Common myeloid progenitor, CD34-positive (primary cell): ENCODE data around the gene ZNF343.

Experiments used
- CTCF ChIA-PET: fragments of 350-600 bp; sonication (Branson Sonifier 250); formaldehyde crosslinking; loops from one replicate; lab custom pipeline; 2021; ENCODE audit warnings: antibody characterized with exemption; lab: Charles Lee
- POLR2A ChIA-PET: fragments of 350-600 bp; sonication (Branson Sonifier 250); formaldehyde crosslinking; loops from one replicate; lab custom pipeline; 2021; ENCODE audit warnings: antibody characterized with exemption; lab: Charles Lee
- DNase-seq, 3 donors: peaks; one replicate each; pipeline versions ENCODE4 v3.0.0 to v3.0.0-alpha.2; 2013
- H3K27ac ChIP-seq, 2 experiments: 1 replicate in 1 of 2; 2 replicates in 1 of 2; pipeline ENCODE4 v1.7.0; 2013; ENCODE audit warnings: inconsistent platforms in 2 of 2, low read length in 2 of 2, mild to moderate bottlenecking in 2 of 2, low read depth in 1 of 2, moderate library complexity in 1 of 2; ENCODE audit not compliant: severe bottlenecking in 2 of 2, insufficient read depth in 1 of 2, poor library complexity in 1 of 2
- H3K27me3 ChIP-seq, 5 experiments: replicated peaks in 2 of 5; 1 replicate in 3 of 5; 2 replicates in 2 of 5; pipeline versions ENCODE4 v1.6.1 to v1.7.0; 2013; ENCODE audit warnings: low read length in 4 of 5, mild to moderate bottlenecking in 2 of 5, moderate library complexity in 2 of 5, inconsistent platforms in 1 of 5; ENCODE audit not compliant: insufficient read depth in 5 of 5, control insufficient read depth in 4 of 5
- H3K36me3 ChIP-seq, 4 experiments: 1 replicate in 2 of 4; 2 replicates in 2 of 4; pipeline versions ENCODE4 v1.6.1 to v1.7.0; 2013; ENCODE audit warnings: low read length in 3 of 4, control low read depth in 1 of 4, mild to moderate bottlenecking in 1 of 4; ENCODE audit not compliant: control insufficient read depth in 4 of 4, insufficient read depth in 4 of 4
- H3K4me1 ChIP-seq, 4 experiments: 1 replicate in 3 of 4; 2 replicates in 1 of 4; pipeline versions ENCODE4 v1.6.1 to v1.7.1; 2013; ENCODE audit warnings: low read length in 3 of 4, mild to moderate bottlenecking in 3 of 4, control low read depth in 1 of 4, inconsistent platforms in 1 of 4, moderate library complexity in 1 of 4; ENCODE audit not compliant: control insufficient read depth in 4 of 4, insufficient read depth in 4 of 4; ENCODE audit errors: control extremely low read depth in 1 of 4
- H3K4me3 ChIP-seq, 7 experiments: 1 replicate in 4 of 7; 2 replicates in 3 of 7; pipeline versions ENCODE4 v1.5.1 to v1.7.0; 2013; ENCODE audit warnings: mild to moderate bottlenecking in 7 of 7, low read length in 6 of 7, moderate library complexity in 6 of 7, inconsistent platforms in 2 of 7, low read depth in 2 of 7, control low read depth in 1 of 7; ENCODE audit not compliant: insufficient read depth in 4 of 7, control insufficient read depth in 1 of 7; ENCODE audit errors: extremely low read depth in 1 of 7
- H3K9me3 ChIP-seq, 5 experiments: 1 replicate in 4 of 5; 2 replicates in 1 of 5; pipeline versions ENCODE4 v1.6.1 to v1.7.1; 2013; ENCODE audit warnings: low read length in 4 of 5, mild to moderate bottlenecking in 2 of 5, inconsistent platforms in 1 of 5, low read depth in 1 of 5, moderate library complexity in 1 of 5; ENCODE audit not compliant: control insufficient read depth in 4 of 5, insufficient read depth in 2 of 5; ENCODE audit errors: control extremely low read depth in 1 of 5
- WGBS: methylation state at CpG from one replicate; pipeline ENCODE4 v1.1.5; 2013; ENCODE audit not compliant: insufficient coverage; 5-methylcytosine and 5-hydroxymethylcytosine counted together

Gene ZNF343

GRCh38 chr20:2455771-2456497 lies 52.8 kb downstream of the ZNF343 start:
- Histone ChIP-seq H3K27me3 (peaks cover 0 to 2% (median 0%) of the 10 kb centered on the region in 5 experiments), H3K27ac (no peak overlapping the region), H3K4me1 (peaks cover 0 to 11% (median 4%) of the 10 kb centered on the region in 4 experiments), H3K4me3 (no peak overlapping the region), H3K36me3 (peaks cover 7 to 18% (median 11%) of the 10 kb centered on the region in 4 experiments), H3K9me3 (no peaks in the 10 kb centered on the region)
- 100% methylated on average over 1 of the region's 2 CpGs for WGBS
- POLR2A ChIA-PET, result interaction anchor here (0.6 kb wide), 1 partner anchor 15 kb away, joined by 6 read pairs; no protein-coding TSS in a partner anchor
- CTCF ChIA-PET, result interaction anchor here (0.6 to 2.7 kb wide), 8 partner anchors 11 to 248 kb away, joined by 3 to 13 read pairs (median 4); partner anchors contain the start of gene SNRPB
- DNase-seq, result no peak

GRCh38 chr20:2453792-2454191 lies 54.9 kb downstream of the ZNF343 start:
- WGBS, result 79% methylated on average over 2 of the region's 3 CpGs
- no peak for DNase-seq
- ChIA-PET POLR2A (no interaction called here), CTCF (interaction anchor here (0.9 to 4.4 kb wide), 8 partner anchors 10 to 651 kb away, joined by 3 to 25 read pairs (median 6); no protein-coding TSS in a partner anchor)
- no peaks in the 10 kb centered on the region for H3K9me3 ChIP-seq
- peaks cover 0 to 5% (median 0%) of the 10 kb centered on the region in 5 experiments for H3K27me3 ChIP-seq
- H3K4me1 ChIP-seq, result peaks cover 0 to 11% (median 4%) of the 10 kb centered on the region in 4 experiments
- no peak overlapping the region for H3K4me3 ChIP-seq
- H3K27ac ChIP-seq, result no peak overlapping the region
- peaks cover 0 to 4% (median under 1%) of the 10 kb centered on the region in 4 experiments for H3K36me3 ChIP-seq

- Histone ChIP-seq H3K4me3 (no peak overlapping the region), H3K27me3 (peaks cover 0 to 7% (median 0%) of the 10 kb centered on the region in 5 experiments), H3K27ac (no peak overlapping the region), H3K9me3 (no peaks in the 10 kb centered on the region), H3K36me3 (no peaks in the 10 kb centered on the region), H3K4me1 (peaks cover 0 to 11% (median 4%) of the 10 kb centered on the region in 4 experiments)
- ChIA-PET CTCF (interaction anchor here (0.8 to 4.4 kb wide), 17 partner anchors 12 to 487 kb away, joined by 3 to 25 read pairs (median 3); partner anchors contain the start of gene SNRPB), POLR2A (interaction anchor here (0.9 kb wide), 1 partner anchor 77 kb away, joined by 4 read pairs; no protein-coding TSS in a partner anchor)
- DNase-seq, result peak; percentile 50 to 79 (median 68)
- 68% methylated on average over 5 of the region's 8 CpGs for WGBS
These were observed 56.6 kb downstream of the ZNF343 start for GRCh38 chr20:2451939-2452732.

DNA sequence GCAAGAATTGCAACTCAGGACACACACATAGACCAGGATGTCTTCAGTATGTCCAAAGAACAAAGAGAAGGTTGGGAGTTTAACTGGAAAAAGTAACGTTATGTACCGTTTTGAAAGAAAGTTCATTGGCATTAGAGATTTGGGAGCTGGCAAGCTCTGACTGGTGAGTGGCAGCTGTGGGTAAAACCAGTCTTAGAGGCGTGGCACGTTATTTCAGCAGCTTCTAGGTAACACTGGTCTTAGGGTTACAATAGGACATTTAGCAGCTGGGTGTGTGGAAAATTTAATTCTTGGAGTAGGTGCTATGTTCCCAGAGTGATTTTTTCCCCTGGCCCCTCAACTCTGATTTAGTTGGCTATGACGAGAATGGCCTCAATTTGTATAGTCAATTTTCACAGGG lies 57.3 kb downstream of the ZNF343 start:
- no peak overlapping the region for H3K4me3 ChIP-seq
- H3K36me3 ChIP-seq, result no peaks in the 10 kb centered on the region
- peaks cover 0 to 11% (median 4%) of the 10 kb centered on the region in 4 experiments for H3K4me1 ChIP-seq
- 100% methylated on average over 4 of the region's 5 CpGs for WGBS
- H3K27ac ChIP-seq, result no peak overlapping the region
- CTCF ChIA-PET, result interaction anchor here (0.9 to 4.4 kb wide), 10 partner anchors 11 to 486 kb away, joined by 3 to 25 read pairs (median 4); partner anchors contain the start of gene SNRPB
- peaks cover 0 to 4% (median 0%) of the 10 kb centered on the region in 5 experiments for H3K9me3 ChIP-seq
- peaks cover 0 to 7% (median 2%) of the 10 kb centered on the region in 5 experiments for H3K27me3 ChIP-seq
- no peak for DNase-seq
- POLR2A ChIA-PET, result interaction anchor here (0.9 kb wide), 1 partner anchor 78 kb away, joined by 4 read pairs; no protein-coding TSS in a partner anchor

DNA sequence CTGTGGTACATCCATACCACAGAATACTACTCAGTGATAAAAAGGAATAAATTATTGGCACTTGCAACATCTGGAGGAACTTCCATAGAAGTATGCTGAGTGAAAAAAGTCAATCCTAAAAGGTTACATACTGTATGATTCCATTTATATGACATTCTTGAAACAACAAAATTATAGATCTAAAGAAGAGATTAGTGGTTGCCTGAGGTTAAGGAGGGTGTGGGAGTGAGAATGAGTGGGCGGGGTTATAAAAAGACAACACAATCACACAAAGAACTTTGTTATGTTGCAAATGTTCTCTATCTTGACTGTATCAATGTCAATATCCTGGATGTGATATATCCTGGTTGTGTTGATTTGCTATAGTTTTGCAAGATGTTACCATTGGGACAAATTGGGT lies 59.3 kb downstream of the ZNF343 start:
- H3K27ac ChIP-seq, result no peak overlapping the region
- ChIA-PET POLR2A (no interaction called here), CTCF (no interaction called here)
- no peak overlapping the region for H3K4me3 ChIP-seq
- no CpG with 5 or more reads among the region's 1 CpG for WGBS
- H3K36me3 ChIP-seq, result no peaks in the 10 kb centered on the region
- H3K4me1 ChIP-seq, result peaks cover 0 to 11% (median 4%) of the 10 kb centered on the region in 4 experiments
- peaks cover 0 to 4% (median 3%) of the 10 kb centered on the region in 5 experiments for H3K9me3 ChIP-seq
- H3K27me3 ChIP-seq, result peaks cover 0 to 7% (median 2%) of the 10 kb centered on the region in 5 experiments
- DNase-seq, result no peak

DNA sequence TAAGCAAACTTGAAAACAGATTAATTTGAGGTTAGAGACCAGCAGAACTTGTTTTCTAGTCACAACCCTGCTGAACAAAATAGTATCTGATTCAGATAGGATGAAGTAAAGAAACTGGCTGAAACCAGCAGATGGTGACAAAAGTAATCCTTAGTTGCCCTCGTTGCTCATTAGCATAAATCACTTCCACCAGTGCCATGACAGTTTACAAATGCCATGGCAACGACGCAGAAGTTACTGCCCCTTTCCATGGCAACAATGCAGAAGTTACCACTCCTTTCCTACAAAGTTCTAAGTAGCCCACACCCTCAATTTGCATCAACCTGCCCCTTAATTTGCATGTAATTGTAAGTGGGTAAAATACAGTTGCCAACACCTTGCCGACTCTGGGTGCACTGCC lies 61.9 kb downstream of the ZNF343 start:
- no peak overlapping the region for H3K27ac ChIP-seq
- DNase-seq, result peak; percentile 19 to 64 (median 44)
- POLR2A ChIA-PET, result no interaction called here
- no peaks in the 10 kb centered on the region for H3K4me1 ChIP-seq
- H3K36me3 ChIP-seq, result no peaks in the 10 kb centered on the region
- H3K27me3 ChIP-seq, result peaks cover 0 to 7% (median 2%) of the 10 kb centered on the region in 5 experiments
- H3K9me3 ChIP-seq, result peaks cover 0 to 4% (median 3%) of the 10 kb centered on the region in 5 experiments
- H3K4me3 ChIP-seq, result no peak overlapping the region
- 67% methylated on average over 4 of the region's 4 CpGs for whole genome bisulfite sequencing
- CTCF ChIA-PET, result interaction anchor here (1.4 to 1.9 kb wide), 2 partner anchors 10 to 12 kb away, joined by 8 to 9 read pairs; no protein-coding TSS in a partner anchor
